ENCODE measurements around the gene ATXN1. TPM values are rescaled to one million over a fixed set of nuclear protein-coding genes. Genes with fewer than 3 reads are reported as not detected.
A peak's percentile ranks its signal among the peaks of the same experiment; 100 is the strongest.

Gene ATXN1
- total RNA-seq, 4 donors from 2014 or later: 24.9 to 48.0 (median 36.8) TPM

DNA sequence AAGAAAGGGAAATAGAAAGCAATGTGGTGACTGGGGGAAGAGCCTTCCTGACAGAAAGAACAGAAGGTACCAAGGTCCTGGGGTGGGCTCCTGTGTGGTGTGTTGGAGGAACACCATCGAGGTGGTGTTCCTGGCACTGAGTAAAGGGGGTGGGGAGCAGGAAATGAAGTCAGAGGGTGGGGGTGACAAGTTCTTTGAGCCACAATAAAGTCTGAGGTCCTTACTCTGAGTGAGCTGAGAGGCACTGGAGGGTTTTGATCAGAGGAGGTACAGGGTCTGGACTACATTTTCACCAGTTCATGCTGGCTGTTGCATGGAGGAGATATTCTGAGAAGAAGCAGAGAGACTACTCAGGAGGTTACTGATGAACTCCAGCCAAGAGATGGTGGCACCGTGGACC, 324.7 kb downstream of the ATXN1 start:
- Histone ChIP-seq H3K9me3 (no peaks in the 10 kb centered on the region), H3K27me3 (no peaks in the 10 kb centered on the region), H3K4me1 (peaks cover 0 to 41% (median 17%) of the 10 kb centered on the region in 4 donors), H3K4me3 (no peak overlapping the region), H3K36me3 (no peaks in the 10 kb centered on the region), H3K27ac (no peak overlapping the region)
- TF ChIP-seq, protein P1, sequence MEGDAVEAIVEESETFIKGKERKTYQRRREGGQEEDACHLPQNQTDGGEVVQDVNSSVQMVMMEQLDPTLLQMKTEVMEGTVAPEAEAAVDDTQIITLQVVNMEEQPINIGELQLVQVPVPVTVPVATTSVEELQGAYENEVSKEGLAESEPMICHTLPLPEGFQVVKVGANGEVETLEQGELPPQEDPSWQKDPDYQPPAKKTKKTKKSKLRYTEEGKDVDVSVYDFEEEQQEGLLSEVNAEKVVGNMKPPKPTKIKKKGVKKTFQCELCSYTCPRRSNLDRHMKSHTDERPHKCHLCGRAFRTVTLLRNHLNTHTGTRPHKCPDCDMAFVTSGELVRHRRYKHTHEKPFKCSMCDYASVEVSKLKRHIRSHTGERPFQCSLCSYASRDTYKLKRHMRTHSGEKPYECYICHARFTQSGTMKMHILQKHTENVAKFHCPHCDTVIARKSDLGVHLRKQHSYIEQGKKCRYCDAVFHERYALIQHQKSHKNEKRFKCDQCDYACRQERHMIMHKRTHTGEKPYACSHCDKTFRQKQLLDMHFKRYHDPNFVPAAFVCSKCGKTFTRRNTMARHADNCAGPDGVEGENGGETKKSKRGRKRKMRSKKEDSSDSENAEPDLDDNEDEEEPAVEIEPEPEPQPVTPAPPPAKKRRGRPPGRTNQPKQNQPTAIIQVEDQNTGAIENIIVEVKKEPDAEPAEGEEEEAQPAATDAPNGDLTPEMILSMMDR (IDR thresholded peaks at IDR 0.05): no peak
- TF ChIP-seq EP300 (IDR thresholded peaks at IDR 0.05) (no peak), POLR2A (IDR thresholded peaks at IDR 0.05) (no peak)
- 81 to 83% methylated on average over 2 of the region's 2 CpGs for WGBS, 2 donors
- no peak for DNase-seq (ENCODE audit: low spot score in 2 of 2)

DNA sequence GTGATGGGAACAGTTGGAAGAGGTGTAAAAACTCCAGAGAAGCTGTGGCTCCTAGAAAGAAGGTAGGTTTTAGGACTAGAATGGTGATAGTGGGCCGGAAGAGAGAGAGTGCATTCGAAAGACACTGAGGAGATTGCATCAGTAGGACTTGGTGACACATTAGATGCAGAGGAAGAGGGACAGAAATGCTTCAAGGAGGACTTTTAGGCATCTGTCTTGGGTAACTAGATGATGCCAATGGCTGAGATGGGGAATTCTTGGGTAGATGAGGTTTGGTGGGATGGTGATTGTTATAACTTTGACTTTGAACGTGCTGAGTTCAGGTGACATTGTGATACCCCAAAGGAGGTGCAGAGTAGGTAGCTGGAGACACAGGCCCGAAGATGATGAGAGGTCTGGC, 326.4 kb downstream of the ATXN1 start:
- 90 to 97% methylated on average over 4 of the region's 4 CpGs for WGBS, 2 donors
- H3K4me1 ChIP-seq: peaks cover 0 to 47% (median 20%) of the 10 kb centered on the region in 4 donors

DNA sequence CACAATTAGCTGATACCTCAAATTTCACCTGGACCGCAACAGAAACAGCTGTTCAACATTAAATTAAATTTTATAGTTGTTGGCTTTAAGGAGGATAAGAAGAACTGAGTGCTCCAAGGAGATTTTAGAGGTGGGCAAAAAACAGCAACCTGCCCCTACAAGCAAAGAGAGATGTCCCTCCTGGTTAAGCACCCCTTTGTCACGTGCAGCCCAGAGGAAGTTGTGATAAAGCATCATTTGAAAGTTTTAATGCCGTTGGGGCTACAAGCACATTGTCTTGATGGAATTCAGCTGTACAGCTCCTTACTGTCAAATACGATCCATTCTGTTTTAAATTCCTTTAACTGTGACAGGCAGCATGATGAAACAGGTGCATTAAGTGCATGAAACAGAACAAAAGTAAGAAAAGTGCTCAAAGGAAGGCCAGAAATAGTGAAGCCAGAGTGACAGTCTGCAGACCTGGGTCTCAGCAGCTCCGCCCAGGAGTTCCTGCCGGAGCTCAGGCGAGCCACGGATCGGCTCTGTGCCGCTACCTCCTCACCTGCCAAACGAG, 327.8 kb downstream of the ATXN1 start:
- no peak overlapping the region for H3K27ac ChIP-seq
- no peak for TF ChIP-seq POLR2A (IDR thresholded peaks at IDR 0.05)
- TF ChIP-seq EP300 (IDR thresholded peaks at IDR 0.05): no peak
- TF ChIP-seq, protein P1 (IDR thresholded peaks at IDR 0.05): no peak
- peaks cover 0 to 35% (median 20%) of the 10 kb centered on the region in 4 donors for H3K4me1 ChIP-seq

More for the DNA sequence above, 326.4 kb downstream of the ATXN1 start:
- H3K36me3 ChIP-seq: no peaks in the 10 kb centered on the region
- H3K4me3 ChIP-seq: no peak overlapping the region
- no peaks in the 10 kb centered on the region for H3K9me3 ChIP-seq
- no peak overlapping the region for H3K27ac ChIP-seq
- TF ChIP-seq POLR2A (IDR thresholded peaks at IDR 0.05): no peak
- no peak for TF ChIP-seq EP300 (IDR thresholded peaks at IDR 0.05)
- TF ChIP-seq, protein P1 (IDR thresholded peaks at IDR 0.05): no peak
- no peak for DNase-seq (ENCODE audit: low spot score in 2 of 2)
- H3K27me3 ChIP-seq: no peaks in the 10 kb centered on the region

DNA sequence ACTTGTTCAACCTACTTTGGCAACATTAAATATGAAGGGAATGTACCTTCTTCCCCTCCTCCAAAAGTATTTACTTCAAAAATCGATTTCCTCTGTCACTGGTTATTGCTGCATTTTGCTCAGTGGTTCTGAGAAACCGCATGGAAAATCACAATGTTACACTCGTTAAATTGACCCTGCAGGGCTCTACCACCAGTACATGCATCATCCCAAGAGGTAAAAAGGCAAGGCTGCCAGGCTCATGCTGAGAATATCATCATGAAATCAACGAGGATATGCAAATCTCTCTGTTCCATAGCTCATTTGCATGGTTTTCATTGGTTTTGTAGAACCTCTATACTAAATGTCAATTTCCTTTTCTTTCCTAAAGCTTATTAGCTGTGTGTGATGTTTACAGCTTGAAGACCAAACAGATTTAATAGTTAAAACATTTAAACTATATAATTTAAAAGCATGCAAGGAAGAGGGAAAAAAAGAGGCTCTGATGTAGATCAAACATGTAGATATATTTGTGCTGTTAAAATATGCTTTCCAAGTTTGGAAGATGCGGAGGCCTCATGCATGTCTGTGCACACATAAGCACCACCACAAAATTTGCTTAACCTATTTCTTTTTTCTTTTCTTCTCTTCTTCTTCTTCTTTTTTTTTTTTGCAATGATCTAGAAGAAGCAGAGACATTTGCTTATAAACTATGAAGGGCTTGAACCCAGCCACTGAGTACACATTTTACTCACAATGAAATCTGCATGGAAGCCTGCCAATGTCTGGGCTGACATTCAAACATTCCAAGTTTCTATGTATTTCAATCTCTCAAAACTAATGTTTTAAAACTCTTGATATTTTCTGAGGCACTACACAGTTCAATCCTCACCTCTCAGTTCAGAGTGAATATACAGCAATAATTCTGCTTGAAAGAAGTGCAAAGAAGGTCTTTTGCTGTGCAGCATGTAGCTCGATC, 328.9 kb downstream of the ATXN1 start:
- TF ChIP-seq, protein P1 (IDR thresholded peaks at IDR 0.05): no peak
- TF ChIP-seq POLR2A (IDR thresholded peaks at IDR 0.05): no peak
- no peak for TF ChIP-seq EP300 (IDR thresholded peaks at IDR 0.05)
- Histone ChIP-seq H3K9me3 (no peaks in the 10 kb centered on the region), H3K4me1 (peaks cover 0 to 35% (median 20%) of the 10 kb centered on the region in 4 donors), H3K27ac (no peak overlapping the region), H3K27me3 (no peaks in the 10 kb centered on the region), H3K36me3 (no peaks in the 10 kb centered on the region), H3K4me3 (no peak overlapping the region)
- DNase-seq (ENCODE audit: low spot score in 2 of 2): peak in 1 of 2 donors; percentile 48
- 43 to 50% methylated on average over 6 of the region's 6 CpGs for WGBS, 2 donors

More for the DNA sequence above, 327.8 kb downstream of the ATXN1 start:
- WGBS, 2 donors: 67 to 70% methylated on average over 11 of the region's 11 CpGs
- Histone ChIP-seq H3K4me3 (no peak overlapping the region), H3K9me3 (no peaks in the 10 kb centered on the region), H3K36me3 (no peaks in the 10 kb centered on the region), H3K27me3 (no peaks in the 10 kb centered on the region)
- DNase-seq (ENCODE audit: low spot score in 2 of 2): no peak

DNA sequence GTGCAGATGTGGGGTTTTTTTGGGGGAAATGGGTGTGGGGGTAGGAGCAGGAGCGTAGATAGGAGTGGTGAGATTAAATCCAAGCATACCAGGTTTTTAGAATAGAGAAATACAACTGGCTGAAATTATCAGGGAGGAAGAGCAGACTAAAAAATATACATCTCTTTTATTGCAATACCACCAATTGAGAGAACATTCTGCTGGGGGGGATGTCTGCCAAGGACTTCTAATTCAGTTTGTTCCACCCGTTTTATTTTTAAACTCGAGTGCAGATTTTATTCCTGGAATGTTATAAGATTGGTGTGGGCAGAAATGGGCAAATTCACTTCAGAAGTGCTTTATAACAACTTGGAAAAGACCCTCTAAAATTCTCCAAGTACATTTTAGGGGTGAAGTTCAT, 330.2 kb downstream of the ATXN1 start:
- WGBS, 2 donors: 34 to 36% methylated on average over 3 of the region's 3 CpGs
- Histone ChIP-seq H3K36me3 (no peaks in the 10 kb centered on the region), H3K27me3 (no peaks in the 10 kb centered on the region), H3K4me3 (no peak overlapping the region), H3K27ac (no peak overlapping the region), H3K4me1 (peaks cover 0 to 35% (median 20%) of the 10 kb centered on the region in 4 donors), H3K9me3 (no peaks in the 10 kb centered on the region)
- no peak for DNase-seq (ENCODE audit: low spot score in 2 of 2)
- TF ChIP-seq, protein P1 (IDR thresholded peaks at IDR 0.05): no peak
- TF ChIP-seq POLR2A (IDR thresholded peaks at IDR 0.05): no peak
